AG20443 (cell line): ENCODE measurements around the gene POU2AF2.
"Not testable (repeated sequence)": the region's sequence is repeated elsewhere in the genome, so short reads cannot be mapped to it uniquely, and the experiment has no call there.

Experiments
- DNase-seq: peaks from one replicate; pipeline ENCODE4 v3.0.0; 2012; ENCODE audit warnings: low spot score, mixed read lengths

Gene POU2AF2

DNA sequence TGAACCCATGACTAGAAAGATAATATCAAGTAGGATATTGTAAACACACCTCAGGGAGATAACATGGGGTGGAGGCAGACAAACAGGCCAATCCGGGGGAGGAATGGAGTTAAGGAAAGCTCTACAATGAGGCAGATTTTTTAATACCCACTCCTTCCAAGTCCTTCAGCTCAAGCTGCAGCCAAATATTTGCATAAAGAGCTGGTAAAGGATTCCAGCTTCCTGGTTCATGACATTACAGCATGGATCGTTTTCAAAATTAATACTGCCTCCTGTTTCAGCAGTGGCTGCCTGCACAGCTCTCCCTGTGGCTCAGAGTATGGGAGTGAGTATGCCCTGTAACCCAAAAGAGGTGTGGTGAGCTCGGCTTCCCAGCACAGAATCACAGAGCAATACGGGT lies 57.9 kb downstream of the POU2AF2 start:
- no peak for DNase-seq

DNA sequence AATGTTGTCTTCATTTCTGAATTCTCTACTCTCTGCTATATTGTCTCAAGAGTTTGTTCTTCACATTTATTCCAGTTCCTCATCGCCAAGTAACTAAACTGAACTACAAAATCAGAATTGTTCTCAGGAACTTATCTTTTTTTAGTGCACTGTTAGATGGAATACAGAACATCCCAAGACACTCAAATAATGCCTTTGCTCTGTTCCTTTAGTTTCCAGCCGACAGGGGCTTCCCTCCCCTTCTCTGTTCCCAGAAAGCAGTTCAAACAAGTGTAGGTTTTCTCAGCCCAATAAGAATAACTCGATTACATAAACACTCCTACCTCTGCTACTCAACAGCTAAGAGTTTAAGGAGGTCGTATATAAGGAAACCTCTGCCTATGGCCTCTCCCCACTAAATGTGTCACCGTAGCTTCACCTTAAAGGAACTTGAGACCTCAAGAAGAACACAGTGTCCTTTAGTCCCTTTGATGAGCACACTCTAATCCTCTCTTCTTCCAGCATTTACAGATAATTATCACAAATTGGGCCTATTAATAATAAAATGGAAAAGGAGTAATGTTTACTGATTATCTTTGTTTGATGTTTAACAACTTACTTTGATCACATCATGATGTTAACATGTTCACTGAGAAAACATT lies 59.8 kb downstream of the POU2AF2 start:
- DNase-seq: no peak

DNA sequence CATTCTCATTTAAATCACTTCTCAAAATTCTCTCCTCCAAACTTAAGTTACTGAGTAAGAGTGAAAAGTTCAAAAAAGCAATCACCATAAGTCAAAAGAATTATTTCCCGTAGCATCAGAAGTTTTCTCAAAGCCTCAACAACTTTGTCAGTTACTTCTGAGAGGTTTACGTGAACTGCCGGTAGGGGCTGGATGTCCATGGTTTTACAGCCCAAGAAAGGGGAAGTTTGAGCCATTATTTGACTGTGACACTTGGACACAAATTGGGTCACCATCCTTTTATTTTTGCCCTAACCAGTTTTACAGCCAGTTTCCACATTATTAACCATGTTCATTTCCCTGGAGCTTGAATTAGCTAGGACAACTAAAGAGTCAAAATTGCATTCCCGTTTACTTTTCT lies 60.4 kb downstream of the POU2AF2 start:
- DNase-seq: no peak

DNA sequence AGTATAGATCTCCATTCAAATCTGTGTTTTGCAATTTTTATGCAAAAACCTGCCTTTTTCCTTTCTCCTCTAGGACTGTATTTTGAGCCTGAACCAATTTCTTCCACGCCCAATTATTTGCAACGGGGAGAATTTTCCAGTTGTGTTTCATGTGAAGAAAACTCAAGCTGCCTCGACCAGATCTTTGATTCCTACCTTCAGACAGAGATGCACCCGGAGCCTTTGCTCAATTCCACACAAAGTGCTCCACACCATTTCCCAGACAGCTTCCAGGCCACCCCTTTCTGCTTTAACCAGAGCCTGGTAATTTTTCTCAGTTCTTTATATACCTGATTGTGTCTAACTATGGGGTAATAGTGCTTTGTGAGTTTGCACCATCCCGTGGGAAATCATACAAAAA lies 60.8 kb downstream of the POU2AF2 start:
- no peak for DNase-seq

DNA sequence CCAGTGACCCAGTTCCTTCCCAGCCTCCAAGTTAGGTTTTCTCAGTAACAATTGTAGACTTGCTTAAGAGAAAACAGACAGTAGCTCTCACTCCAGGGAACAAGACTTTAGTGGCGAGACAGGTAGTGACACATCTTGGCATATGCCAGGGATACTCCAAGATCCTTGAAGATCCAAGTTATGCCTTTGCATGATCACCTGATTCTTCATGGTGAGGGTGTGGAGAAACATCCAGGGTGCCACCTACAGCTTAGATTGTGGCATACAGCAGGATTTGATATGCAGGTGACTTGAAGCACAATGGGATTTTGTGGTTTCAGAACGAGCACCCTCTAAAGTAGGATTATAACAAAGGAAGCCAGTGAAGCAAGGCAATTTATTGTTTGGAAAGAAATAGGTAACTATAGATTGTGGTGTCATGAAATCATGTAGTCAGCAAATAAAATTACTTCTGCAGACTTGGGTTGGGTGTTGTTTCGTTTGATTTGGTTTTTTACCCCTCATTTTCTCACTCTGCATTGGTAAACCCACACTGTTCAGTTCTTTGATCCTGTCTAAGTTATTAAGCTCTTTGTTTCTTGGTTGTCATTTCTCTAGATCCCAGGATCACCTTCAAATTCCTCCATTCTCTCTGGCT lies 62.1 kb downstream of the POU2AF2 start:
- no peak for DNase-seq

DNA sequence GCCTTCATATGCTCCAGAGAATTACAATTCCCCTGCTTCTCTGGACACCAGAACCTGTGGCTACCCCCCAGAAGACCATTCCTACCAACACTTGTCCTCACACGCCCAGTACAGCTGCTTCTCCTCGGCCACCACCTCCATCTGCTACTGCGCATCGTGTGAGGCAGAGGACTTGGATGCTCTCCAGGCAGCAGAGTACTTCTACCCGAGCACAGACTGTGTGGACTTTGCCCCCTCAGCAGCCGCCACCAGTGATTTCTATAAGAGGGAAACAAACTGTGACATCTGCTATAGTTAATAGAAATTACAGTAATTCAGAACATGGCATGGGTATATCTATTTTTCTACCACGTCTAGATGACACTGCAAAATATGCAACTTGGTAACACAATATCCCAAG lies 62.6 kb downstream of the POU2AF2 start:
- DNase-seq: no peak

DNA sequence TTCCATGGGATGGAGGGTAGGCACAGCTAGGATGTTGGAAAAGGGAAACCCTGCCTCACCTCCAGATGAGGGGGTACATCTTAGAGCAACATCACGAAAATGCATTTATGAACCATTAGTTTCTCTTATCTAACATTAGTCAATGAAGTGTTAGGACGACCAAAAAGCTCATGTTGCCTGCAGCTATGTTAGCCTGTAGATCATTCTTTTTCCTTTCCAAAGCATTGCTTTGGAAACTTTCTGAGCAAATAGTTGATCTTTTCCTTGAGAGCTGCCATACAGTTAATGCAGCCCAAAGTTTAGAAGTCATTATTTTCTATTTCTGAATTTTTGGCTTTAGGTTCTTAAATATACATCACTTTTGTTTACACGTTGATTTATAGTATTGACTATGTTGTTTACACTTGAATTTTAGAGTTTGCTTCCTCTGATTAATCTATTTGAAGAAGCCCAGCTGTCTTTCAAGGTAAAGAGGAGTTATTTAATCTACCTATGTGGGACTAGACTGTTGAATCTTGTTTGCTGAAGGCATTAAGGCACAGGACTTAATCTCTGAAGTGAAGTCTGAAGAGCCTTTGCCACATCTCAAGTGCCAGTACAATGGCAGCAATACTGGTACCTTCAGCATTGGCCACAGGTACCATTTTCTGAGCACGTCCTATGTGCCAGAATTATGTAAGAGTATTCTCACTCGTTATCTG lies 63.8 kb downstream of the POU2AF2 start:
- DNase-seq: no peak

DNA sequence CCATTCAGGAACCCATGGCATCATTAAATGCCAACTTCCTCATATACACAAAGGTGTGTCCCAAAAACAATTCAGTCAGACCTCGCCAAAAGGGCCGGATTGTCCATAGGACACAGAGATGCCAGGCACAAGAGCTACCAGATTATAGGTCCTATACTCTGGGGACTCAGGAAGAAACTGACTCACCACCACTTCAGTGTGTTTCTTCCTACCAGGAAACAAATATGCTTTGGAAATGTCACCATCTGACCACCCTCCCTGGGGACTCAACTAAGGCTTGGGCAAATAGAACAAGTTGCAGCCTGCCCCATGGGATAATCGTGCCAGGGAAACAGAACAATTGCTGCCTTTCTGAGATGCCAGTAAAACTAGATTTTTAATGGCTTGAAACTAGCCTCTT lies 64.6 kb downstream of the POU2AF2 start:
- DNase-seq: no peak

DNA sequence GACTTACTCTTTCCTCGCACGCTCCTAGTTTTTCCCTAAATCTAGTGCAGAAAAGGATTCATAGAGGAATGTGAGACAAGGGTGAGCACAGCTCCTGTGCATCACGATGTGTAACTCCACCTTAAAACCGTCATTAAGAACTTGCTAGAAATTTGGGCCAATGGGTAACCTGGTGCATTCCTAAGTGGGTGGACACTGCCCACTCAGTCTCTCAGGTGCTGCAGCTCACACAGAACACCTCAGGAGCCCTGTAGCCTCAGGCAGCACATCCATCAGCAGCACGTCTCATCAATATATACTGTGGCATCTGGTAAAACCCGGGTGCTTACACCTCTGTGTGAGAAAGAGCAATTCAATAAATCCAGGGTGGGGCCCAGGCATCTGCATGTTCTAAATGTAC lies 65.2 kb downstream of the POU2AF2 start:
- no peak for DNase-seq

DNA sequence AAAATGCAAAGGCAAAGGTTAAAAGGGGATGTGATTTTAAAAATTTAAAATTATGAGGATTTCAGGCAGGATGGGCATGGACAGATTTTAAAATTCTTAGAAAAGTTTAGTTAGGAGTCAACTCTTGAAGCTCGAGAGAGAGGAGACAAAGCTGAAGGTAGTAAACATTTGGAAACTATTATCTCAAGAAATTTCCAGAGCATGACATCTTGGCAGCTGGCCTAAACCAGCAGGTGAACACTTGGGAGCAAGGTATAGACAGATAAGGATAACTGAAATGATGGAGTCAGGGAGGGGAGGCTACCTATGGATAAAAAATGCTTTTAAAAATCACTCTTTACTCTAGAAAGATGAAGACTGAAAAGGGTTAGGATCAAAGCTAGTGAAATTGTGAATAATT lies 66.6 kb downstream of the POU2AF2 start:
- no peak for DNase-seq

DNA sequence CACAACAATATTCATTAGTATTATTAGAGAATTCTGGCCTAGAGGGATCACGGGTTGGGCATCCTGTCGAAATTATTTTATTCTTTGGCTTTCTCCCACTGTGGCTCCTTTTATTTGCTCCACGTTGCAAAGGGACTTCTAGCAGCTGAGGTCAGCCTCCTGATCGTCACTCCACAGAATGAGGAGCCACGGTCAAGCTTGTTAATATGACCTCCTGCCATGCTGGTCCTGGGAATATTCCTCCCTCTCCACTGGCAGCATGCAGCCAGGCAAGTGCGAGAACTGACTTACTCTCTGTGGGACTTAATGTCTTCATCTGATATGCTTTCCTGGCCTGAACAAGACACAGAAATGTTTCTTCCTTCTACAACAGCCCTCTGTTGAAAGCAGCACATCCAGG lies 73.8 kb downstream of the POU2AF2 start:
- DNase-seq: no peak

DNA sequence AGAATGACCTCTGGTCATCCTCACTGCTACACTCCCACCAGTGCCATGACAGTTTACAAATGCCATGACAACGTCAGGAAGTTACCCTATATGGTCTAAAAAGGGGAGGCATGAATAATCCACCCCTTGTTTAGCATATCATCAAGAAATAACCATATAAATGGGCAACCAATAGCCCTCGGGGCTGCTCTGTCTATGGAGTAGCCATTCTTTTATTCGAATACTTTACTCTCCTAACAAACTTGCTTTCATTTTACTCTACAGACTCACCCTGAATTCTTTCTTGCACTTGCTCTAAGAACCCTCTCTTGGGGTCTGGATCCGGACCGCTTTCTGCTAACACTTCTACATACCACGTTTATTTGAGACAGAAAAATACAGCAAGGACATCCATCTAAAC lies 74.7 kb downstream of the POU2AF2 start:
- DNase-seq: not testable (repeated sequence)

DNA sequence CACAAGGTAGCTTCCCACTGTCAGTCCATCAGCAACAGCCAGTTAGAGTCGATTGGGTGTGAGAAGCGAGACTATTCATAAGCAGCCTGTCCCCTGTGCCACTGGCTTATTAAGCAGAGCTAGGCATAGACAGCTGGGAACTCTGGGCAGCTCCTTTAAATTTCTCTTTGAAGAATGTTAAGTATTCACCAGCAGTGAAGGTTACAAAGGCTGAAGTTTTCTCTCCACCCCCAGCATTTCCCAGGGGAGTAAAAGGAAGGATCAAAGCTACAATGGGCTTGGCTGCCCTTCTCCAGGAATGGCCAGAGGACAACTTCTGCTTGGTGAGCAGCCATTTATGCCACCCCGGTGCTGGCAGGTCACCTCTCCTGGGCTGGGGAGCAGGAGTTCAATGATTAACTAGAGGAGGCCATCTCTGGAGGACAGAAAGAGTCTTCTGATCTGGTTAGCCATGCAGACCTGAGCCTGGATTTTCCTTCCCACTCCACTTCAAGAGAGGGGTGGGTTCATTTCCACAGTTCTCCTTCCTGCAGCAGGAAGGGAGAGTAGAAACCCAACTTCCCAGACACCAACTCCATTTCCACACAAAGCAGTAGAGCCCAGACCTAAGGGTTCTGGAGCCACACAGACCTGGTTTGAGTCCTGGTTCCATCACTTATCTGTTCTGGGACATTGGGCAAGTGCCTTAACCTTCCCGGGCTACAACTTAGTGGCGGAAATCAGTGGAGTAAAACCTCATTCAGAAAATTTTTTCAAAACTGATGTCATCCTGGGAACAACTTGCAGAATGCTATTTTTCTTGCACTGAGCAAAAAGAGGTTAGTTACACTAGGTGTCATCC lies 75.4 kb downstream of the POU2AF2 start:
- no peak for DNase-seq

DNA sequence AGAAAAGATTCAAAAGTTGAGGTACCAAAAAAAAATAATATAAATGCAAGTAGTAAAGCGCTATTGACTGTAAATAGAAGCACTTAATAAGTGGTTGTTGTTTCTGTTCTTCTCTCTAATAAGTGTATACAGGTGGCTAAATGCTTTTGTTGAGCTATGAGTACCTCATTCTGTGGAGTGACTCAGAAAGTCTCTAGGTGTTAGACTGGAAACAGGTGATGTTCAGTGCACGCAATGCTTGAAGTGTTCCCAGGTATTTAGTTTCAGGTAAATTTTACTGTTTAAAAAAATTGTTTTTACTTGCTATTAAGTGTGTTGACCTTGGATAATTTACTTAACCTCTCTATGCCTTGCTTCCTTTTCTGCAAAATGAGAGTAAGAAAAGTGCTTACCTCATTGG lies 77.0 kb downstream of the POU2AF2 start:
- DNase-seq: no peak

DNA sequence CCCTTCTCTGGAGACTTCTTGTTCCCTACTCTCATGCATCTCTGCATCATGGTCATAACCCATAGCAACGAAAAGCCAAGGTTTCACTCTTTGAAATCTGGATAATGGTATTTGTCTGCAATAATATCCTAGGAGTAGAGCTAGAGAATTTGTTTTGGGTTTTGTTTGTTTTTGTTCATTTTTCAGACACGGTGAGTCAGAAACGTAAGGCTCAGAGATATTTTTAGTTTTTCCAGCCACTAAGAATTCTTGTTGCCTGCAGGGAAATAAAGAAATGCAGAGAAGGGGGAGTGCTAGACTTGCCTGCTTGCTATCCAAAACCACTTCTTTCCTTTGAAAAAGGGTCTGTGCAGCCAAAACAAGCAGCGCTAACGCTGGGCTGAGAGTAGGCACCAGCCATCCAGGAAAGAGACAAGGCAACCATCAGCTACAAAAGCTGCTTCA lies 78.8 kb downstream of the POU2AF2 start:
- DNase-seq: peak; percentile 43

DNA sequence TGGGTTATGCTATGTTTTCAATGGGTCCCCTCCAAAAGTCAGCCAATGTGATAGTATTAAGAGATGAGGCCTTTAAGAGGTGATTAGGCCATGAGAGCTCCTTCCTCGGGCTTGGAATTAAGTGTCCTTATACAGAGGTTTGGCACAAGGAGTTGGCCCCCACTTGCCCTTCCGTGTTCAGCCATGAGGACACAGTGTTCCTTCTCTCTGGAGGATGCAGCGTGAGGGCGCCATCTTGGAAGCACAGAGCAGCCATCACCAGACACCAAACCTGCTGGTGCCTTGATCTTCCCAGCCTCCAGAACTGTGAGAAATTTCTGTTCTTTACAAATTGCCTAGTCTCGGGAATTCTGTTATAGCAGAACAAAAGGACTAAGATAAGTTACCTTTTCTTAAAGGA lies 79.7 kb downstream of the POU2AF2 start:
- DNase-seq: no peak

DNA sequence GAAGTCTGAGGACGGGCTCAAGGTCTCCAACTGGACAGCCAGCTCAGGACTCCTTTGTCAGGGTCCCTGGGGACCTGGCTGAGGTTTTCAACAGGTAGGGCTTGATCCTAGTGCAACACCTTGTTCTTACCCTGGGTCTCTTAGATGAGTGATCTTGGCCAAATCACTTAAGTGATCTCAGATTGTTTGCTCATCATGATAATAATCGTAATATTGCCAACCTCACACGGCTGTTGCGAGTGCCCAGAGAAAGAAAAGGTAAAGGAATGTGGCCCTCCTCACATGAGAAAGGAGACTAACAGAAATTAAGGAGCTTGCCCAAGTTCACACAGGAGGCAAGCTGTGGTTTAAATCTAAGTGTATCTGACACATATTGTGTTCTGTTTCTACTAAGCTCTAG lies 81.3 kb downstream of the POU2AF2 start:
- DNase-seq: no peak

DNA sequence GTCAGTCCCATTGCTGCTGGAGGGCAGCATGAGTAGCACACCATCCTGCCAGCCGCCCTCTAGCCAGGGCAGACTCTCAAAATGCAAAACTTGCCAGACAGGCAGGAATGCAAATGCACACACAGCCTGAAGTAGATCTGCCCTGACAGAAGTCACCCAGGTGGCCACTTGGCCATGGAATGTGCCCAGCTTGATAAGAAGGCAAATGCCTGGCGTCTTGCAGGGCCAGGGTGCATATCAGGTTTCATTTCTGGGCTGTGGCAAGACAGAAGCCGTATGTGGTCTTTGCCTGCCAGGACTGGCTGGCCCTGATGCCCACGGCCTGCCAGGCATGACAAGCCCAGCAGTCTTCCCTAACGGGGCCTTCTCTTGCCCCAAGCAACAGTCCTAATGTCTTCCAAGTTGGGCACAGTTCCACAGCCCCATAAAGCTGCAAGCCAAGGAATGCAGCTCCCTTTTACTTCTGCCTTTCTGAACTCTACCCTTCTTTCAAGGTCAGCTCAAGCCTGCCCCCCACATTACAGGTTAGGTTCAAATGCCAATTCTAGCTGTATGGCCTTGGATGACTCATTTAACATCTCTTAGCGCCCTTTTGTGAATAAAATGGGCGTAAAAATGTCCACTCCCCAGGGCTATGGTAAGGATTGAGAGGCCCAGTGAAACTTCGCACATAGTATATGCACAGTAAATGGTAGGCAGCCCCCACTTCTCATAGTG lies 82.5 kb downstream of the POU2AF2 start:
- DNase-seq: no peak

DNA sequence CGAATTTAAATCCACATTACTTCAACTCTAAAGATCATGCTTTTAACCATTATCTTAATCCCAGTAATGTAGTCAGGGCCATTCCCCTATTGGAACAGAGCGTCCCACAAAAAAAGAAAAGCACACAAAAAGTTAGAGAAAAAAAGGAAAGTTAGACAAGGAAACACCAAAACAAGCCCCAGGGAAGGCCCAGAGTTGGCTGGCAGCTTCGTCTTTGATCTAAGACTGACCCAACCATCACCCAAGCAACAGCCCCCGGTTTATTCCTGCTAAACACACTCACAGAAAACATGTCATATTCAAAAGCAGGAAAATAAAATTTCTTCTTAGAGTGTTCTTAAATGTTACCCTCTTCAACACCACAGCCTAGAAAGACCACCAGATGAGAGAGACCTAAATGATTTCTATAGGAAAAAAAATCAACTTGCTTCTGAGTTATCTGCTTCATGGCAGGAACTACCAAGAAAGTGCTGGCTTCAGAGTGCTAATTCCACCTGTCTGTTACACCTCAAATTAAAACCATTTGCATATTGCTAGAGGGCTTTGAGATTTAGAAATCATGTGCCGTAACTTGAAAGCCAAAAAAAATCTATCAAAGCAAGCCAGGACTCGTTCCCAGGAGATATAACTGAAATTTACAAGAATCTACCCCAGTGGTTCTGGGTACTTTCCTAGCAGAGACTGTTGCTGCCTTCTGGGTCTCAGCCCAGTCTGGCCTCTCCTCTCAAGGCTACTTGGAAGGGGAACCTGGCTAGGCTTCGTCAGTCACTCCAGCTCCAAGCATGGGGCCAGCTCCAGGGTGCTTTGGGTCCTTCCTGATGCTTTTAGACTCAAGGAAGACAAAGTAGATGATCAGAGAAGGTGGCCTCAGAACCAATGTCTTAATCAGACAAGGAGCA lies 84.0 kb downstream of the POU2AF2 start:
- no peak for DNase-seq

DNA sequence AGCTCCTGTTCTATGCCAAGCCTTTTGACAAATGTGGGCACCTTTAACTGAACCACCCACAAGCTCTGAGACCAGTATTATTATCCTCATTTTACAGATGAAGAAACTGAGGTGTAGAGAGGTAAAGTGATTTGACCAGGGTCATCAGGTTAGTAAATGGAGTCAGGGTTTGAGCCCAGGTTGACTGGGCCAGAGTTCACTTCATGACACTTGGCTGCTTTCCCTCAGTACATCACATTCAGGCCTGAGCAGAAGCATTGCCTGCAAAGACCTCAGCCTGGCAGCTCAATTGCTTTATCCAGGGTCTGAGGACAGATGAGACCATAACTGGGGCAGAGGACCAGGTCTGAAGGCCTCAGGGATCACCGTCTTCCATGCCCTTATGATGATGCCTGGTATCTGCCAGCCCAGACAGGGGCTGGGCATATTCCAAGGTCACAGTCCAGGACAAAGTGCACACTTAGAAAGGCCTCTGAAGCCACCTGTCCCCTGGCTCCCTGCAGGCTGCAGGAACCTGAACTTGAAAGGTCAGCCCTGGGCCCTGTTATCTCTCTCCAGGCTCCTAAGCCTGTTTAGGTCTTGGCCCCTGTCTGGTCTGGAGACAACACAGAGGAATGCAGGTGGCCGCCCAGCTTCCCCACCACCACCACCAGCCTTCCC lies 84.8 kb downstream of the POU2AF2 start:
- no peak for DNase-seq
